ENCODE data around the gene ALG6.
"Not testable (repeated sequence)": the region's sequence is repeated elsewhere in the genome, so short reads cannot be mapped to it uniquely, and the experiment has no call there.

The ALG6 gene

GRCh38 chr1:63466181-63466580, 98.8 kb downstream of the ALG6 start:
- TF ChIP-seq RARB (CRISPR knock-in tag; IDR thresholded peaks at IDR 0.05): no peak
- no peak for TF ChIP-seq ZNF8 (CRISPR knock-in tag; IDR thresholded peaks at IDR 0.05)
- TF ChIP-seq TSHZ2 (CRISPR knock-in tag; IDR thresholded peaks at IDR 0.05): no peak
- TF ChIP-seq PPARA (CRISPR knock-in tag; IDR thresholded peaks at IDR 0.05; ENCODE audit: borderline replicate concordance): no peak
- no peak for TF ChIP-seq ZFP3 (CRISPR knock-in tag; IDR thresholded peaks at IDR 0.05)
- no peak for TF ChIP-seq TOX (CRISPR knock-in tag; IDR thresholded peaks at IDR 0.05; ENCODE audit: borderline replicate concordance)
- TF ChIP-seq ISL1 (CRISPR knock-in tag; IDR thresholded peaks at IDR 0.05): no peak
- no peak for TF ChIP-seq TCF4 (CRISPR knock-in tag; IDR thresholded peaks at IDR 0.05; ENCODE audit: borderline replicate concordance)
- TF ChIP-seq POU6F1 (CRISPR knock-in tag; IDR thresholded peaks at IDR 0.05; ENCODE audit: borderline replicate concordance, low read depth): no peak
- no peak for TF ChIP-seq ZNF565 (CRISPR knock-in tag; conservative IDR thresholded peaks at IDR 0.05; ENCODE audit: low read depth)
- TF ChIP-seq ARNTL (CRISPR knock-in tag; IDR thresholded peaks at IDR 0.05; ENCODE audit: borderline replicate concordance, low read depth): no peak
- TF ChIP-seq OSR1 (CRISPR knock-in tag; IDR thresholded peaks at IDR 0.05): no peak
- no peak for TF ChIP-seq CREB5 (CRISPR knock-in tag; IDR thresholded peaks at IDR 0.05; ENCODE audit: low read depth)
- TF ChIP-seq ZNF70 (CRISPR knock-in tag; IDR thresholded peaks at IDR 0.05): no peak
- no peak for TF ChIP-seq ZFP30 (CRISPR knock-in tag; IDR thresholded peaks at IDR 0.05)
- TF ChIP-seq CSDC2 (CRISPR knock-in tag; IDR thresholded peaks at IDR 0.05): no peak
- no peak for TF ChIP-seq CSRNP3 (CRISPR knock-in tag; IDR thresholded peaks at IDR 0.05)
- no peak for TF ChIP-seq GLIS3 (CRISPR knock-in tag; IDR thresholded peaks at IDR 0.05)
- TF ChIP-seq BACH2 (CRISPR knock-in tag; IDR thresholded peaks at IDR 0.05; ENCODE audit: borderline replicate concordance): no peak
- ATAC-seq: no peak

GRCh38 chr1:63466759-63467158, 99.3 kb downstream of the ALG6 start:
- TF ChIP-seq GLIS3 (CRISPR knock-in tag; IDR thresholded peaks at IDR 0.05) (no peak), TCF4 (CRISPR knock-in tag; IDR thresholded peaks at IDR 0.05; ENCODE audit: borderline replicate concordance) (no peak), ZC3H10 (CRISPR knock-in tag; IDR thresholded peaks at IDR 0.05) (no peak), RARB (CRISPR knock-in tag; IDR thresholded peaks at IDR 0.05) (no peak), PATZ1 (CRISPR knock-in tag; IDR thresholded peaks at IDR 0.05; ENCODE audit: borderline replicate concordance) (no peak), ZFP3 (CRISPR knock-in tag; IDR thresholded peaks at IDR 0.05) (no peak), OSR1 (CRISPR knock-in tag; IDR thresholded peaks at IDR 0.05) (no peak), ARNTL (CRISPR knock-in tag; IDR thresholded peaks at IDR 0.05; ENCODE audit: borderline replicate concordance, low read depth) (no peak), PPARA (CRISPR knock-in tag; IDR thresholded peaks at IDR 0.05; ENCODE audit: borderline replicate concordance) (no peak), SNAI2 (CRISPR knock-in tag; IDR thresholded peaks at IDR 0.05) (no peak)
- peak; percentile 31; the same call in 1 of the 3 replicates for ATAC-seq

- ATAC-seq: not testable (repeated sequence)
These were observed 101.3 kb downstream of the ALG6 start for GRCh38 chr1:63468683-63469082.

All from SK-N-SH treated with all-trans-retinoic acid at 6 μM for 48 hours (cell line).